GM12864 (cell line): ENCODE results near the gene DCLK3.

Experiments used
- DNase-seq: peaks from one replicate; pipeline ENCODE4 v3.0.0-alpha.2; 2011; ENCODE audit warnings: low read depth
- H3K4me3 ChIP-seq: 2 replicates; pipeline ENCODE4 v1.5.1; 2011; ENCODE audit warnings: mild to moderate bottlenecking, low read depth, low read length, control low read depth
- CTCF ChIP-seq: IDR thresholded peaks from 2 replicates; pipeline ENCODE4 v1.5.1; 2011; ENCODE audit warnings: low read depth, mild to moderate bottlenecking, moderate library complexity, low read length, control low read depth, inconsistent platforms; ENCODE audit errors: missing control alignments

DCLK3 gene

GRCh38 chr3:36695113-36695768 lies 69.1 kb downstream of the DCLK3 start:
- DNase-seq, result no peak
- TF ChIP-seq CTCF, result no peak
- no peak overlapping the region for H3K4me3 ChIP-seq

- no peak for DNase-seq
- TF ChIP-seq CTCF, result no peak
- H3K4me3 ChIP-seq, result no peak overlapping the region
These were observed 70.7 kb downstream of the DCLK3 start for GRCh38 chr3:36693670-36694069.

- H3K4me3 ChIP-seq, result no peak overlapping the region
- TF ChIP-seq CTCF, result no peak
- DNase-seq, result no peak
These were observed 74.8 kb downstream of the DCLK3 start for GRCh38 chr3:36689560-36689959.

- DNase-seq, result no peak
- no peak overlapping the region for H3K4me3 ChIP-seq
- no peak for TF ChIP-seq CTCF
These were observed 75.5 kb downstream of the DCLK3 start for GRCh38 chr3:36688815-36689214.

GRCh38 chr3:36686516-36686915 lies 77.8 kb downstream of the DCLK3 start:
- TF ChIP-seq CTCF, result no peak

GRCh38 chr3:36681867-36682266 lies 82.5 kb downstream of the DCLK3 start:
- peak; percentile 22 for DNase-seq
- no peak for TF ChIP-seq CTCF
- H3K4me3 ChIP-seq, result no peak overlapping the region

More at GRCh38 chr3:36686516-36686915, 77.8 kb downstream of the DCLK3 start:
- H3K4me3 ChIP-seq, result no peak overlapping the region
- no peak for DNase-seq

GRCh38 chr3:36680952-36681351 lies 83.4 kb downstream of the DCLK3 start:
- no peak for TF ChIP-seq CTCF
- H3K4me3 ChIP-seq, result no peak overlapping the region
- DNase-seq, result no peak
